MG63 (cell line): ENCODE data around the gene PAK3. TPM values are rescaled to one million over a fixed set of nuclear protein-coding genes. Genes with fewer than 3 reads are reported as not detected.

Experiments used
- DNase-seq: peaks from one replicate; pipeline ENCODE4 v3.0.0-alpha.2; 2020
- H3K27me3 ChIP-seq: fragments of 250-450 bp; sonication (Bioruptor Pico); 2 replicates; pipeline ENCODE4 v1.5.1; 2020; ENCODE audit warnings: mild to moderate bottlenecking, moderate library complexity
- H3K36me3 ChIP-seq: fragments of 250-450 bp; sonication (Bioruptor Pico); 2 replicates; pipeline ENCODE4 v1.5.1; 2020; ENCODE audit warnings: mild to moderate bottlenecking, moderate library complexity
- H3K4me3 ChIP-seq: fragments of 250-450 bp; sonication (Bioruptor Pico); 2 replicates; pipeline ENCODE4 v1.5.1; 2020; ENCODE audit warnings: mild to moderate bottlenecking, moderate library complexity
- H3K9me3 ChIP-seq: fragments of 250-450 bp; sonication (Bioruptor Pico); 2 replicates; pipeline ENCODE4 v1.5.1; 2020; ENCODE audit warnings: mild to moderate bottlenecking, moderate library complexity
- total RNA-seq: library from RNA; depleted of rRNA; stranded (reverse); fragments of >200 nt; shearing (Covaris generic); gene quantifications from 2 replicates; pipeline ENCODE4 v1.2.3, GENCODE V29; 2014; ENCODE audit warnings: low replicate concordance

Gene PAK3
- total RNA-seq, 1 experiment from 2014 or later, result not detected

- H3K9me3 ChIP-seq, result no peaks in the 10 kb centered on the region
- no peaks in the 10 kb centered on the region for H3K36me3 ChIP-seq
- H3K4me3 ChIP-seq, result 0 out of 2 replicates have a peak overlapping the region, but pooled peaks have one; percentile 13
- DNase-seq, result no peak
- no peaks in the 10 kb centered on the region for H3K27me3 ChIP-seq
These were observed 27.1 kb downstream of the PAK3 start for GRCh38 chrX:111123125-111123524.

- H3K27me3 ChIP-seq, result no peaks in the 10 kb centered on the region
- no peak for DNase-seq
- H3K36me3 ChIP-seq, result no peaks in the 10 kb centered on the region
These were observed 27.7 kb downstream of the PAK3 start for GRCh38 chrX:111123606-111124179.

GRCh38 chrX:111124418-111124817 lies 28.4 kb downstream of the PAK3 start:
- Histone ChIP-seq H3K36me3 (no peaks in the 10 kb centered on the region), H3K4me3 (no peak overlapping the region)

More at GRCh38 chrX:111123606-111124179, 27.7 kb downstream of the PAK3 start:
- no peaks in the 10 kb centered on the region for H3K9me3 ChIP-seq
- H3K4me3 ChIP-seq, result no peak overlapping the region

GRCh38 chrX:111127038-111127437 lies 31.0 kb downstream of the PAK3 start:
- Histone ChIP-seq H3K9me3 (no peaks in the 10 kb centered on the region), H3K27me3 (no peaks in the 10 kb centered on the region), H3K4me3 (no peak overlapping the region), H3K36me3 (no peaks in the 10 kb centered on the region)
- DNase-seq, result no peak

More at GRCh38 chrX:111124418-111124817, 28.4 kb downstream of the PAK3 start:
- Histone ChIP-seq H3K27me3 (no peaks in the 10 kb centered on the region), H3K9me3 (no peaks in the 10 kb centered on the region)
- DNase-seq, result no peak

GRCh38 chrX:111129921-111130320 lies 33.9 kb downstream of the PAK3 start:
- Histone ChIP-seq H3K9me3 (no peaks in the 10 kb centered on the region), H3K36me3 (no peaks in the 10 kb centered on the region), H3K4me3 (no peak overlapping the region), H3K27me3 (no peaks in the 10 kb centered on the region)
- no peak for DNase-seq

- Histone ChIP-seq H3K36me3 (no peaks in the 10 kb centered on the region), H3K4me3 (no peak overlapping the region), H3K27me3 (no peaks in the 10 kb centered on the region), H3K9me3 (no peaks in the 10 kb centered on the region)
- no peak for DNase-seq
These were observed 35.6 kb downstream of the PAK3 start for GRCh38 chrX:111131572-111131971.

- DNase-seq, result no peak
- Histone ChIP-seq H3K27me3 (no peaks in the 10 kb centered on the region), H3K4me3 (no peak overlapping the region), H3K36me3 (no peaks in the 10 kb centered on the region), H3K9me3 (no peaks in the 10 kb centered on the region)
These were observed 37.4 kb downstream of the PAK3 start for GRCh38 chrX:111133389-111133788.

- H3K9me3 ChIP-seq, result no peaks in the 10 kb centered on the region
- no peak for DNase-seq
- no peaks in the 10 kb centered on the region for H3K36me3 ChIP-seq
- no peak overlapping the region for H3K4me3 ChIP-seq
- no peaks in the 10 kb centered on the region for H3K27me3 ChIP-seq
These were observed 49.9 kb downstream of the PAK3 start for GRCh38 chrX:111145878-111146277.

GRCh38 chrX:111151764-111152163 lies 55.8 kb downstream of the PAK3 start:
- Histone ChIP-seq H3K4me3 (no peak overlapping the region), H3K9me3 (no peaks in the 10 kb centered on the region), H3K36me3 (no peaks in the 10 kb centered on the region), H3K27me3 (no peaks in the 10 kb centered on the region)
- no peak for DNase-seq

- Histone ChIP-seq H3K4me3 (no peak overlapping the region), H3K27me3 (no peaks in the 10 kb centered on the region), H3K36me3 (no peaks in the 10 kb centered on the region), H3K9me3 (no peaks in the 10 kb centered on the region)
- no peak for DNase-seq
These were observed 63.2 kb downstream of the PAK3 start for GRCh38 chrX:111159232-111159631.

- Histone ChIP-seq H3K9me3 (no peaks in the 10 kb centered on the region), H3K36me3 (no peaks in the 10 kb centered on the region), H3K4me3 (no peak overlapping the region), H3K27me3 (no peaks in the 10 kb centered on the region)
- DNase-seq, result no peak
These were observed 68.7 kb downstream of the PAK3 start for GRCh38 chrX:111164728-111165127.

- no peaks in the 10 kb centered on the region for H3K27me3 ChIP-seq
- no peak overlapping the region for H3K4me3 ChIP-seq
- H3K9me3 ChIP-seq, result no peaks in the 10 kb centered on the region
- no peak for DNase-seq
- no peaks in the 10 kb centered on the region for H3K36me3 ChIP-seq
These were observed 69.9 kb downstream of the PAK3 start for GRCh38 chrX:111165902-111166301.

- Histone ChIP-seq H3K4me3 (no peak overlapping the region), H3K9me3 (no peaks in the 10 kb centered on the region), H3K36me3 (no peaks in the 10 kb centered on the region), H3K27me3 (no peaks in the 10 kb centered on the region)
- no peak for DNase-seq
These were observed 71.3 kb downstream of the PAK3 start for GRCh38 chrX:111167334-111167733.

- no peak for DNase-seq
- Histone ChIP-seq H3K36me3 (no peaks in the 10 kb centered on the region), H3K27me3 (no peaks in the 10 kb centered on the region), H3K4me3 (no peak overlapping the region), H3K9me3 (no peaks in the 10 kb centered on the region)
These were observed 72.3 kb downstream of the PAK3 start for GRCh38 chrX:111168314-111168713.

- H3K4me3 ChIP-seq, result no peak overlapping the region
- no peak for DNase-seq
- H3K36me3 ChIP-seq, result no peaks in the 10 kb centered on the region
- H3K27me3 ChIP-seq, result no peaks in the 10 kb centered on the region
- no peaks in the 10 kb centered on the region for H3K9me3 ChIP-seq
These were observed 73.2 kb downstream of the PAK3 start for GRCh38 chrX:111169141-111169540.

GRCh38 chrX:111170017-111170416 lies 74.0 kb downstream of the PAK3 start:
- Histone ChIP-seq H3K27me3 (no peaks in the 10 kb centered on the region), H3K9me3 (no peaks in the 10 kb centered on the region), H3K36me3 (no peaks in the 10 kb centered on the region), H3K4me3 (no peak overlapping the region)
- no peak for DNase-seq

GRCh38 chrX:111180750-111181240 lies 84.8 kb downstream of the PAK3 start:
- H3K4me3 ChIP-seq, result no peak overlapping the region
- H3K9me3 ChIP-seq, result no peaks in the 10 kb centered on the region
- DNase-seq, result no peak
- no peaks in the 10 kb centered on the region for H3K27me3 ChIP-seq
- no peaks in the 10 kb centered on the region for H3K36me3 ChIP-seq

- DNase-seq, result no peak
- Histone ChIP-seq H3K36me3 (no peaks in the 10 kb centered on the region), H3K4me3 (no peak overlapping the region), H3K27me3 (no peaks in the 10 kb centered on the region), H3K9me3 (no peaks in the 10 kb centered on the region)
These were observed 86.0 kb downstream of the PAK3 start for GRCh38 chrX:111181951-111182350.
